Measurements from ENCODE around the gene FILIP1.

- TF ChIP-seq GATA2 (IDR thresholded peaks at IDR 0.05; ENCODE audit: low read depth, low read length) (no peak), GATA3 (IDR thresholded peaks at IDR 0.05; ENCODE audit: low read depth, low read length) (no peak)
These were observed at the start of gene FILIP1 for GRCh38 chr6:75493400-75494064.
